HepG2 (cell line): ENCODE results near the gene CABLES2. TPM values are rescaled to one million over a fixed set of nuclear protein-coding genes. Genes with fewer than 3 reads are reported as not detected.

Experiments
- ARID3A ChIP-seq: IDR thresholded peaks from 2 replicates; pipeline ENCODE4 v1.6.1; 2012; ENCODE audit warnings: low read depth, low read length, improper control_type of control experiment
- DRAP1 ChIP-seq: IDR thresholded peaks from 2 replicates; pipeline ENCODE4 v1.6.1; 2016; ENCODE audit warnings: missing genetic modification reagents, missing compliant biosample characterization
- ETV5 ChIP-seq: IDR thresholded peaks from 2 replicates; pipeline ENCODE4 v1.6.1; 2018; ENCODE audit warnings: missing biosample characterization, missing genetic modification reagents, inconsistent platforms, borderline replicate concordance
- KAT8 ChIP-seq: IDR thresholded peaks from 2 replicates; pipeline ENCODE4 v1.6.1; 2016; ENCODE audit warnings: missing genetic modification reagents, missing compliant biosample characterization
- MEF2D ChIP-seq: sonication (generic); formaldehyde crosslinking; IDR thresholded peaks from 2 replicates; pipeline ENCODE4 v1.5.1; 2020; ENCODE audit warnings: mild to moderate bottlenecking, missing genetic modification reagents
- MLLT10 ChIP-seq: sonication (generic); formaldehyde crosslinking; IDR thresholded peaks from 2 replicates; pipeline ENCODE4 v1.4.0; 2020; ENCODE audit warnings: missing genetic modification reagents
- MXD1 ChIP-seq: sonication (generic); formaldehyde crosslinking; IDR thresholded peaks from 2 replicates; pipeline ENCODE4 v1.4.0; 2020; ENCODE audit warnings: mild to moderate bottlenecking, missing genetic modification reagents
- PRDM4 ChIP-seq: sonication (generic); formaldehyde crosslinking; IDR thresholded peaks from 2 replicates; pipeline ENCODE4 v1.9.0; 2021; ENCODE audit warnings: missing genetic modification reagents, borderline replicate concordance
- RFXANK ChIP-seq: IDR thresholded peaks from 2 replicates; pipeline ENCODE4 v1.6.1; 2016
- SMAD1 ChIP-seq: sonication (generic); formaldehyde crosslinking; IDR thresholded peaks from 2 replicates; pipeline ENCODE4 v1.4.0; 2020; ENCODE audit warnings: missing genetic modification reagents, low read depth, mild to moderate bottlenecking, borderline replicate concordance
- STAG1 ChIP-seq: sonication (generic); formaldehyde crosslinking; IDR thresholded peaks from 2 replicates; pipeline ENCODE4 v1.4.0; 2020; ENCODE audit warnings: missing genetic modification reagents
- TP53 ChIP-seq: sonication (generic); formaldehyde crosslinking; conservative IDR thresholded peaks from 2 replicates; pipeline ENCODE4 v1.4.0; 2020; ENCODE audit warnings: missing genetic modification reagents
- ZNF432 ChIP-seq: sonication (generic); formaldehyde crosslinking; IDR thresholded peaks from 2 replicates; pipeline ENCODE4 v1.5.0; 2020; ENCODE audit warnings: missing genetic modification reagents, mild to moderate bottlenecking, borderline replicate concordance
- ZNF512B ChIP-seq: sonication (generic); formaldehyde crosslinking; IDR thresholded peaks from 2 replicates; pipeline ENCODE4 v1.5.1; 2020; ENCODE audit warnings: missing genetic modification reagents, mild to moderate bottlenecking, borderline replicate concordance
- ZNF552 ChIP-seq: sonication (generic); formaldehyde crosslinking; IDR thresholded peaks from 2 replicates; pipeline ENCODE4 v1.9.0; 2022; ENCODE audit warnings: missing genetic modification reagents, mild to moderate bottlenecking, borderline replicate concordance
- ZNF607 ChIP-seq: sonication (generic); formaldehyde crosslinking; IDR thresholded peaks from 2 replicates; pipeline ENCODE4 v1.5.1; 2020; ENCODE audit warnings: missing genetic modification reagents, mild to moderate bottlenecking, borderline replicate concordance
- ZNF678 ChIP-seq: sonication (generic); formaldehyde crosslinking; IDR thresholded peaks from 2 replicates; pipeline ENCODE4 v1.4.0; 2020; ENCODE audit warnings: mild to moderate bottlenecking, missing genetic modification reagents
- polyA plus RNA-seq, 8 experiments: library from polyadenylated mRNA; depleted of rRNA in 3 of 8; stranded (reverse) in 7 of 8; unstranded in 1 of 8; fragments of >200 nt; fragmentation: Illumina TruSeq in 4 of 8; extraction: Trizol in 4 of 8; gene quantifications; 2 replicates each; pipeline versions ENCODE4 v1.2.1 to v1.2.3, GENCODE V29; 2011 to 2016; ENCODE audit warnings: low read depth in 4 of 8, missing spikeins in 1 of 8, mixed read lengths in 1 of 8; ENCODE audit not compliant: insufficient read depth in 1 of 8
- total RNA-seq, 5 experiments: library from RNA; depleted of rRNA; stranded (reverse); fragments of >200 nt; fragmentation: Illumina TruSeq; extraction: Trizol; gene quantifications; 2 replicates each; pipeline ENCODE4 v1.2.3, GENCODE V29; 2016; ENCODE audit warnings: low read depth in 1 of 5
- TF ChIP-seq, protein P1 (sequence below): IDR thresholded peaks from 2 replicates; pipeline ENCODE4 v1.6.1; 2016; ENCODE audit warnings: low read depth
- TF ChIP-seq, protein P2 (sequence below): sonication (generic); formaldehyde crosslinking; IDR thresholded peaks from 2 replicates; pipeline ENCODE4 v1.5.0; 2020; ENCODE audit warnings: missing genetic modification reagents

The CABLES2 gene
- total and polyA plus RNA-seq, 2 of the 13 experiments (the other 11 are each of a cell fraction or from before 2014, with no cell fraction given), result 5.2 to 9.7 TPM

DNA sequence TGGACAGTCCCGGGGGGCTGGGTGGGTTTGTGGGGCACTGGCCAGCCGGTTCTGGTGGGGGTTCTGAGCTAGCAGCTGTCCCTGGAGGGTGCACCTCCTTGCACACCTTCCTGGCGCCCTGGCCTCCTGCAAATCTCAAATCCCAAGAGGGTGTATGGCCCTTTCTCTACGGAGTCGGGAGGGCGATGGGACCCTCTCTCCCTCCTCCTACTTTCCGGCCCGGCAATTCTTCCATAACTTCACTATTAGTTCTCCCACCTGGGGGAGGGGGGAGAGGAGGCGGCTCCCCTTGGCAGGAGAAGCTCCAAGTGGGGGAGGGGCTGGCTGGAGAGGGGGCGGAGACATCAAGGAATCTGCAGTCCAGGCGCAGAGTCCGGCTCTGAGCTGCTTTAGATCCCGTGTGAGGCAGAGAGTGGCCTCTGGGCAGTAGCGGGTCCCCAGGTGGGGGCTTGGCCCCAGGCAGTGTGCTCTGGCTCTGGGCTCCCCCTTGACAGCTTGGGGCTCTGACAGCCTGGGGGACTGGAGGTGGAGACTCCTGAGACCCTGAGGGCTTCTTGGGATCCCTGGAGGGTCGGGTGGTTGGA lies 38.6 kb downstream of the CABLES2 start (continued):
- TF ChIP-seq MXD1 (CRISPR knock-in tag) (no peak), STAG1 (CRISPR knock-in tag) (no peak), MEF2D (CRISPR knock-in tag) (no peak; the same call in 1 of the 2 replicates), ZNF607 (no peak), ZNF512B (no peak), SMAD1 (CRISPR knock-in tag) (peak; percentile 86), ZNF432 (CRISPR knock-in tag) (no peak), RFXANK (CRISPR knock-in tag) (no peak), ARID3A (peak; percentile 62; the same call in 1 of the 2 replicates), ZNF678 (CRISPR knock-in tag) (no peak; the same call in 1 of the 2 replicates), KAT8 (CRISPR knock-in tag) (no peak), ETV5 (CRISPR knock-in tag) (peak; percentile 44), ZNF552 (CRISPR knock-in tag) (no peak), TP53 (CRISPR knock-in tag) (no peak), MLLT10 (CRISPR knock-in tag) (no peak), DRAP1 (CRISPR knock-in tag) (peak; percentile 74; the same call in 1 of the 2 replicates), PRDM4 (CRISPR knock-in tag) (no peak)
- TF ChIP-seq, protein P1, sequence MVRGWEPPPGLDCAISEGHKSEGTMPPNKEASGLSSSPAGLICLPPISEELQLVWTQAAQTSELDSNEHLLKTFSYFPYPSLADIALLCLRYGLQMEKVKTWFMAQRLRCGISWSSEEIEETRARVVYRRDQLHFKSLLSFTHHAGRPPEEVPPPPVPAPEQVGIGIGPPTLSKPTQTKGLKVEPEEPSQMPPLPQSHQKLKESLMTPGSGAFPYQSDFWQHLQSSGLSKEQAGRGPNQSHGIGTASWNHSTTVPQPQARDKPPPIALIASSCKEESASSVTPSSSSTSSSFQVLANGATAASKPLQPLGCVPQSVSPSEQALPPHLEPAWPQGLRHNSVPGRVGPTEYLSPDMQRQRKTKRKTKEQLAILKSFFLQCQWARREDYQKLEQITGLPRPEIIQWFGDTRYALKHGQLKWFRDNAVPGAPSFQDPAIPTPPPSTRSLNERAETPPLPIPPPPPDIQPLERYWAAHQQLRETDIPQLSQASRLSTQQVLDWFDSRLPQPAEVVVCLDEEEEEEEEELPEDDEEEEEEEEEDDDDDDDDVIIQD (CRISPR knock-in tag), result 0 out of 2 replicates have a peak, but pooled peaks have one; percentile 7
- TF ChIP-seq, protein P2, sequence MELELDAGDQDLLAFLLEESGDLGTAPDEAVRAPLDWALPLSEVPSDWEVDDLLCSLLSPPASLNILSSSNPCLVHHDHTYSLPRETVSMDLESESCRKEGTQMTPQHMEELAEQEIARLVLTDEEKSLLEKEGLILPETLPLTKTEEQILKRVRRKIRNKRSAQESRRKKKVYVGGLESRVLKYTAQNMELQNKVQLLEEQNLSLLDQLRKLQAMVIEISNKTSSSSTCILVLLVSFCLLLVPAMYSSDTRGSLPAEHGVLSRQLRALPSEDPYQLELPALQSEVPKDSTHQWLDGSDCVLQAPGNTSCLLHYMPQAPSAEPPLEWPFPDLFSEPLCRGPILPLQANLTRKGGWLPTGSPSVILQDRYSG (CRISPR knock-in tag), result 0 out of 2 replicates have a peak, but pooled peaks have one; percentile 22
